GM12878 (cell line): ENCODE measurements around the gene ZGLP1. TPM values are rescaled to one million over a fixed set of nuclear protein-coding genes. Genes with fewer than 3 reads are reported as not detected.

Experiments used
- ATAC-seq: fragments of 200-7000 bp; cut with Tn5 transposase; 3 replicates; pipeline ENCODE4 v1.9.1; 2020; ENCODE audit warnings: mild to moderate bottlenecking, moderate library complexity
- BruUV-seq: library from RNA; stranded (reverse); fragments of 400-500 nt; replicated peaks from 2 replicates; lab custom pipeline; 2021; lab: Mats Ljungman, UMichigan
- CTCF ChIA-PET: fragments of 300-600 bp; sonication (Branson Sonifier 250); formaldehyde crosslinking; extraction: SDS; loops from one replicate; lab custom pipeline; 2021; ENCODE audit warnings: inconsistent platforms; lab: Yijun Ruan, JAX
- POLR2A ChIA-PET: fragments of 350-600 bp; formaldehyde crosslinking; extraction: SDS; loops from one replicate; lab custom pipeline; 2021; ENCODE audit warnings: inconsistent platforms; lab: Charles Lee
- RAD21 ChIA-PET: fragments of 300-600 bp; sonication (Branson Sonifier 250); formaldehyde crosslinking; loops from one replicate; lab custom pipeline; 2023; ENCODE audit warnings: antibody characterized with exemption; ENCODE audit not compliant: unreplicated experiment; lab: Charles Lee
- SMC1A ChIA-PET: fragments of 300-600 bp; sonication (Branson Sonifier 250); formaldehyde crosslinking; loops from one replicate; lab custom pipeline; 2023; ENCODE audit not compliant: unreplicated experiment, uncharacterized antibody; lab: Charles Lee
- DNase-seq: peaks from one replicate; pipeline ENCODE4 v3.0.0-alpha.2; 2011; ENCODE audit warnings: low read depth, low spot score
- FAIRE-seq: peaks from 3 replicates; lab custom pipeline; 2011; peaks lifted over from hg19 to GRCh38; lab: Jason Lieb, UNC
- H2AFZ ChIP-seq: 2 replicates; pipeline ENCODE4 v1.6.0; 2011; ENCODE audit warnings: low read depth, low read length, control low read depth; ENCODE audit not compliant: control insufficient read depth
- H3K27ac ChIP-seq: 2 replicates; pipeline ENCODE4 v1.5.1; 2011; ENCODE audit warnings: control low read depth; ENCODE audit not compliant: control insufficient read depth, insufficient read depth
- H3K27me3 ChIP-seq, 2 experiments: replicated peaks in 1 of 2; 2 replicates each; pipeline versions ENCODE4 v1.6.0 to v1.6.1; 2011; ENCODE audit warnings: low read length in 1 of 2; ENCODE audit not compliant: control insufficient read depth in 2 of 2, insufficient read depth in 2 of 2
- H3K36me3 ChIP-seq, 2 experiments: 2 replicates each; pipeline ENCODE4 v1.5.1; 2011; ENCODE audit warnings: low read length in 1 of 2; ENCODE audit not compliant: control insufficient read depth in 2 of 2, insufficient read depth in 2 of 2
- H3K4me1 ChIP-seq: 2 replicates; pipeline ENCODE4 v1.6.1; 2011; ENCODE audit warnings: mild to moderate bottlenecking, low read length, moderate library complexity, mixed read lengths; ENCODE audit not compliant: control insufficient read depth, insufficient read depth
- H3K4me2 ChIP-seq: 2 replicates; pipeline ENCODE4 v1.6.0; 2011; ENCODE audit warnings: control low read depth; ENCODE audit not compliant: control insufficient read depth, insufficient read depth
- H3K4me3 ChIP-seq: fragments of 200-600 bp; sonication (generic); 2 replicates; pipeline ENCODE4 v1.5.1; 2016
- H3K79me2 ChIP-seq: 2 replicates; pipeline ENCODE4 v1.6.0; 2011; ENCODE audit warnings: low read length; ENCODE audit not compliant: control insufficient read depth, insufficient read depth
- H3K9ac ChIP-seq: 2 replicates; pipeline ENCODE4 v1.8.0; 2011; ENCODE audit warnings: low read length, control low read depth, mixed read lengths; ENCODE audit not compliant: control insufficient read depth, insufficient read depth
- H3K9me3 ChIP-seq: replicated peaks from 3 replicates; pipeline ENCODE4 v1.5.1; 2011; ENCODE audit warnings: mild to moderate bottlenecking, low read length; ENCODE audit not compliant: control insufficient read depth, insufficient read depth
- H4K20me1 ChIP-seq: 2 replicates; pipeline ENCODE4 v1.6.0; 2011; ENCODE audit not compliant: control insufficient read depth, insufficient read depth
- BHLHE40 ChIP-seq, 2 experiments: fragments of 450-650 bp in 1 of 2; IDR thresholded peaks; 2 replicates each; pipeline ENCODE4 v1.6.1; 2011 to 2017; ENCODE audit warnings: low read depth in 2 of 2, borderline replicate concordance in 1 of 2, improper control_type of control experiment in 1 of 2, low read length in 1 of 2, mild to moderate bottlenecking in 1 of 2
- BMI1 ChIP-seq: fragments of 450-650 bp; IDR thresholded peaks from 2 replicates; pipeline ENCODE4 v1.6.1; 2016; ENCODE audit warnings: mild to moderate bottlenecking, moderate library complexity, borderline replicate concordance
- EED ChIP-seq: sonication (generic); IDR thresholded peaks from 2 replicates; pipeline ENCODE4 v1.6.1; 2016; ENCODE audit warnings: antibody characterized with exemption, low read depth
- FOXK2 ChIP-seq: fragments of 450-650 bp; IDR thresholded peaks from 2 replicates; pipeline ENCODE4 v1.6.1; 2017; ENCODE audit warnings: mild to moderate bottlenecking, moderate library complexity
- IKZF1 ChIP-seq: fragments of 450-650 bp; conservative IDR thresholded peaks from 2 replicates; pipeline ENCODE4 v1.6.1; 2017; ENCODE audit warnings: antibody characterized with exemption, mild to moderate bottlenecking
- JUND ChIP-seq: IDR thresholded peaks from 2 replicates; pipeline ENCODE4 v1.6.1; 2012; ENCODE audit warnings: low read depth, mild to moderate bottlenecking, low read length, improper control_type of control experiment, moderate library complexity
- NR2C2 ChIP-seq: IDR thresholded peaks from 2 replicates; pipeline ENCODE4 v1.6.1; 2011; ENCODE audit warnings: borderline replicate concordance, low read depth; ENCODE audit not compliant: control insufficient read depth, insufficient read length
- PAX5 ChIP-seq: IDR thresholded peaks from 2 replicates; pipeline ENCODE4 v1.6.1; 2011; ENCODE audit warnings: low read depth, low read length, borderline replicate concordance
- POLR2AphosphoS5 ChIP-seq: IDR thresholded peaks from 2 replicates; pipeline ENCODE4 v1.6.1; 2011; ENCODE audit warnings: mild to moderate bottlenecking, low read length, inconsistent platforms
- SIX5 ChIP-seq: IDR thresholded peaks from 2 replicates; pipeline ENCODE4 v1.6.1; 2011; ENCODE audit warnings: mild to moderate bottlenecking, low read depth, low read length, moderate library complexity; ENCODE audit not compliant: severe bottlenecking
- SMARCA5 ChIP-seq: fragments of 450-650 bp; IDR thresholded peaks from 2 replicates; pipeline ENCODE4 v1.6.1; 2017; ENCODE audit warnings: mild to moderate bottlenecking
- SPI1 ChIP-seq: IDR thresholded peaks from 2 replicates; pipeline ENCODE4 v1.6.1; 2011; ENCODE audit warnings: low read depth, mild to moderate bottlenecking, low read length, moderate library complexity, borderline replicate concordance; ENCODE audit not compliant: insufficient read depth
- STAT1 ChIP-seq: fragments of 450-650 bp; conservative IDR thresholded peaks from 2 replicates; pipeline ENCODE4 v1.6.1; 2014; ENCODE audit warnings: antibody characterized with exemption, mild to moderate bottlenecking
- SUZ12 ChIP-seq: fragments of 200-600 bp; sonication (generic); IDR thresholded peaks from one replicate; pipeline ENCODE4 v1.6.1; 2018; ENCODE audit warnings: antibody characterized with exemption, mild to moderate bottlenecking; ENCODE audit not compliant: unreplicated experiment
- ZNF217 ChIP-seq: fragments of 450-650 bp; IDR thresholded peaks from 2 replicates; pipeline ENCODE4 v1.6.1; 2017; ENCODE audit warnings: antibody characterized with exemption, mild to moderate bottlenecking
- ZNF24 ChIP-seq: fragments of 450-650 bp; IDR thresholded peaks from 2 replicates; pipeline ENCODE4 v1.6.1; 2017; ENCODE audit warnings: antibody characterized with exemption, mild to moderate bottlenecking
- WGBS: methylation state at CpG from one replicate; pipeline ENCODE4 v1.1.6; 2016; ENCODE audit warnings: low lambda C conversion rate; ENCODE audit not compliant: insufficient replicate concordance, insufficient coverage; ENCODE audit errors: missing lambda C conversion rate; 5-methylcytosine and 5-hydroxymethylcytosine counted together
- in situ Hi-C: fragments of 300-500 bp; cut with MboI; formaldehyde crosslinking; loops from 9 replicates; pipeline ENCODE4 v1.14.3; 2018; ENCODE audit warnings: mixed read lengths
- intact Hi-C: fragments of 100-400 bp; cut with micrococcal nuclease; formaldehyde crosslinking; loops from one replicate; pipeline ENCODE4 v1.14.2; 2022; ENCODE audit not compliant: unreplicated experiment
- polyA plus RNA-seq, 11 experiments: library from polyadenylated mRNA; depleted of rRNA in 4 of 11; unstranded in 6 of 11; stranded (reverse) in 5 of 11; fragments of >200 nt; fragmentation: Nextera tagmentation in 4 of 11; fragmentation: Illumina TruSeq in 1 of 11; extraction: Ambion mirVana in 4 of 11; extraction: Trizol in 1 of 11; gene quantifications; 1 replicate in 1 of 11; 2 replicates in 10 of 11; pipeline versions ENCODE4 v1.2.1 to v1.2.3, GENCODE V29; 2011 to 2016; ENCODE audit warnings: inconsistent platforms in 2 of 11, missing spikeins in 2 of 11, low read depth in 1 of 11
- total RNA-seq, 4 experiments: library from RNA; depleted of rRNA in 3 of 4; stranded (reverse); fragments of >200 nt in 3 of 4; fragmentation: Illumina TruSeq in 1 of 4; extraction: Trizol in 1 of 4; gene quantifications; 2 replicates each; pipeline versions ENCODE4 v1.2.1 to v1.2.3, GENCODE V29; 2013 to 2021
- TF ChIP-seq, protein P1 (sequence below): fragments of 450-650 bp; IDR thresholded peaks from 2 replicates; pipeline ENCODE4 v1.6.1; 2017; ENCODE audit warnings: borderline replicate concordance

Gene ZGLP1
- total and polyA plus RNA-seq, 10 of the 15 experiments (the other 5 are each of a cell fraction or from before 2014, with no cell fraction given) = 0.29 to 5.6 (median 1.3) TPM

DNA sequence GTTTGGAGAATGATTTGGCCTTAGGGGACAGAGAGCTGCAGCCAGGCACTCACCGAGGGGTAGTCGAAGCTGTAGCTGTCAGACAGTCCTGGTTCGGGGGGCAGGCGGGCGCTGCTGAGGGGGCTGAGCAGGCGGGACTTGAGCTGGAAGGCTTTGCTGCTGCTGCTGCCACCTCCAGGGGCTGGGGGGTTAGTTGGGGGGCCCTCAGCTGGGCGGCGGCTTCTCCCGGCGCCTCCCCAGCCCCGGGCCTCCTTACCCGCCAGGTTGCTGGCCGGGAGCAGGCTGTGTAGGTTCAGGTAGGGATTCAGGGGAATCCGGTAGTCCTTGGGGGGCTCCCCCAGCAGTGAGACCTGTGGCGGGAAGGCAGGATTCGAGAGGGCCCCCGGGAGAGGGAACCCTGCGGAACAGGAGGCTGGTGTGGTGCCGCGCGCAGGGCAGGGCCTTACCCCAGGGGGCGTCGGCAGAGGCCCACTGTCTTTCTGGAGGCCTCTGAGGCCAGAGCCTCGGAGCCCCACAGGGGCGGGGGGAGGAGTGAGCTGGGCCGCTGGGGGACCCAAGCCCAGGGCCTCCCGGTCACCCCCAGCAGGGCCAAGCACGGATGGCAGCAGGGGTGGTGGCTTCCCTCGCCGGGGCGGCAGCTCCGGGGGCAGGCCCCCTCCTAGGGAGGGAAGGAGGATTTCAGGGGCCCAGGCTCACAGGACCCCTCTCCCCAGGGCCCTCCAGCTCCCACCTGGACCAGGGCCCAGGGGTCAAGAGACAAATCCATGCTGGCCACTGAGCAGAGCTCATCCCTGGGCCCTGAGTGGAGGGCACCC is 11.2 kb upstream of the ZGLP1 start:
- ChIA-PET CTCF (no interaction called here), POLR2A (interaction anchor here (0.5 kb wide), 1 partner anchor 487 kb away, joined by 3 read pairs; no protein-coding TSS in a partner anchor), SMC1A (no interaction called here), RAD21 (no interaction called here)
- Histone ChIP-seq H3K36me3 (peaks cover 2 to 45% of the 10 kb centered on the region in 2 experiments; a peak in 3 of 4 replicates), H3K79me2 (no peaks in the 10 kb centered on the region), H3K4me2 (no peak overlapping the region), H3K4me1 (no peaks in the 10 kb centered on the region), H3K27ac (no peak overlapping the region), H3K4me3 (no peak overlapping the region), H3K9ac (no peak overlapping the region), H3K9me3 (no peaks in the 10 kb centered on the region), H4K20me1 (no peaks in the 10 kb centered on the region), H2AFZ (no peak overlapping the region), H3K27me3 (no peaks in the 10 kb centered on the region)
- ATAC-seq (no peak), FAIRE-seq (no peak), DNase-seq (no peak)
- no peak for TF ChIP-seq EED
- no peak for TF ChIP-seq FOXK2
- TF ChIP-seq STAT1 = no peak
- no peak for TF ChIP-seq ZNF217
- TF ChIP-seq, protein P1, sequence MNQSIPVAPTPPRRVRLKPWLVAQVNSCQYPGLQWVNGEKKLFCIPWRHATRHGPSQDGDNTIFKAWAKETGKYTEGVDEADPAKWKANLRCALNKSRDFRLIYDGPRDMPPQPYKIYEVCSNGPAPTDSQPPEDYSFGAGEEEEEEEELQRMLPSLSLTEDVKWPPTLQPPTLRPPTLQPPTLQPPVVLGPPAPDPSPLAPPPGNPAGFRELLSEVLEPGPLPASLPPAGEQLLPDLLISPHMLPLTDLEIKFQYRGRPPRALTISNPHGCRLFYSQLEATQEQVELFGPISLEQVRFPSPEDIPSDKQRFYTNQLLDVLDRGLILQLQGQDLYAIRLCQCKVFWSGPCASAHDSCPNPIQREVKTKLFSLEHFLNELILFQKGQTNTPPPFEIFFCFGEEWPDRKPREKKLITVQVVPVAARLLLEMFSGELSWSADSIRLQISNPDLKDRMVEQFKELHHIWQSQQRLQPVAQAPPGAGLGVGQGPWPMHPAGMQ = no peak
- no peak for TF ChIP-seq IKZF1
- no peak for TF ChIP-seq NR2C2
- TF ChIP-seq BMI1 = no peak
- no peak for TF ChIP-seq SPI1
- no peak for TF ChIP-seq PAX5
- no peak for TF ChIP-seq ZNF24
- TF ChIP-seq SUZ12 = no peak
- no peak for TF ChIP-seq SIX5
- TF ChIP-seq BHLHE40 (IDR thresholded peaks at IDR 0.05; ENCODE audit: borderline replicate concordance in 1 of 2, low read depth in 2 of 2, low read length in 1 of 2) = no peak
- TF ChIP-seq POLR2AphosphoS5 = no peak
- TF ChIP-seq SMARCA5 = no peak
- TF ChIP-seq JUND = no peak
- intact Hi-C loops (no loop called here), in situ Hi-C loops (no loop called here)
- BruUV-seq = no TSS peak
- WGBS = 97% methylated on average over 25 of the region's 32 CpGs
